GM12878 (cell line): ENCODE data around the gene CASS4. TPM values are rescaled to one million over a fixed set of nuclear protein-coding genes. Genes with fewer than 3 reads are reported as not detected.

Experiments
- ATAC-seq: fragments of 200-7000 bp; cut with Tn5 transposase; 3 replicates; pipeline ENCODE4 v1.9.1; 2020; ENCODE audit warnings: mild to moderate bottlenecking, moderate library complexity
- BruUV-seq: library from RNA; stranded (reverse); fragments of 400-500 nt; replicated peaks from 2 replicates; lab custom pipeline; 2021; lab: Mats Ljungman, UMichigan
- CTCF ChIA-PET: fragments of 300-600 bp; sonication (Branson Sonifier 250); formaldehyde crosslinking; extraction: SDS; loops from one replicate; lab custom pipeline; 2021; ENCODE audit warnings: inconsistent platforms; lab: Yijun Ruan, JAX
- POLR2A ChIA-PET: fragments of 350-600 bp; formaldehyde crosslinking; extraction: SDS; loops from one replicate; lab custom pipeline; 2021; ENCODE audit warnings: inconsistent platforms; lab: Charles Lee
- RAD21 ChIA-PET: fragments of 300-600 bp; sonication (Branson Sonifier 250); formaldehyde crosslinking; loops from one replicate; lab custom pipeline; 2023; ENCODE audit warnings: antibody characterized with exemption; ENCODE audit not compliant: unreplicated experiment; lab: Charles Lee
- SMC1A ChIA-PET: fragments of 300-600 bp; sonication (Branson Sonifier 250); formaldehyde crosslinking; loops from one replicate; lab custom pipeline; 2023; ENCODE audit not compliant: unreplicated experiment, uncharacterized antibody; lab: Charles Lee
- DNase-seq: peaks from one replicate; pipeline ENCODE4 v3.0.0-alpha.2; 2011; ENCODE audit warnings: low read depth, low spot score
- FAIRE-seq: peaks from 3 replicates; lab custom pipeline; 2011; peaks lifted over from hg19 to GRCh38; lab: Jason Lieb, UNC
- H2AFZ ChIP-seq: 2 replicates; pipeline ENCODE4 v1.6.0; 2011; ENCODE audit warnings: low read depth, low read length, control low read depth; ENCODE audit not compliant: control insufficient read depth
- H3K27ac ChIP-seq: 2 replicates; pipeline ENCODE4 v1.5.1; 2011; ENCODE audit warnings: control low read depth; ENCODE audit not compliant: control insufficient read depth, insufficient read depth
- H3K27me3 ChIP-seq, 2 experiments: replicated peaks in 1 of 2; 2 replicates each; pipeline versions ENCODE4 v1.6.0 to v1.6.1; 2011; ENCODE audit warnings: low read length in 1 of 2; ENCODE audit not compliant: control insufficient read depth in 2 of 2, insufficient read depth in 2 of 2
- H3K36me3 ChIP-seq, 2 experiments: 2 replicates each; pipeline ENCODE4 v1.5.1; 2011; ENCODE audit warnings: low read length in 1 of 2; ENCODE audit not compliant: control insufficient read depth in 2 of 2, insufficient read depth in 2 of 2
- H3K4me1 ChIP-seq: 2 replicates; pipeline ENCODE4 v1.6.1; 2011; ENCODE audit warnings: mild to moderate bottlenecking, low read length, moderate library complexity, mixed read lengths; ENCODE audit not compliant: control insufficient read depth, insufficient read depth
- H3K4me2 ChIP-seq: 2 replicates; pipeline ENCODE4 v1.6.0; 2011; ENCODE audit warnings: control low read depth; ENCODE audit not compliant: control insufficient read depth, insufficient read depth
- H3K4me3 ChIP-seq: fragments of 200-600 bp; sonication (generic); 2 replicates; pipeline ENCODE4 v1.5.1; 2016
- H3K79me2 ChIP-seq: 2 replicates; pipeline ENCODE4 v1.6.0; 2011; ENCODE audit warnings: low read length; ENCODE audit not compliant: control insufficient read depth, insufficient read depth
- H3K9ac ChIP-seq: 2 replicates; pipeline ENCODE4 v1.8.0; 2011; ENCODE audit warnings: low read length, control low read depth, mixed read lengths; ENCODE audit not compliant: control insufficient read depth, insufficient read depth
- H3K9me3 ChIP-seq: replicated peaks from 3 replicates; pipeline ENCODE4 v1.5.1; 2011; ENCODE audit warnings: mild to moderate bottlenecking, low read length; ENCODE audit not compliant: control insufficient read depth, insufficient read depth
- H4K20me1 ChIP-seq: 2 replicates; pipeline ENCODE4 v1.6.0; 2011; ENCODE audit not compliant: control insufficient read depth, insufficient read depth
- ATF7 ChIP-seq: fragments of 450-650 bp; IDR thresholded peaks from 2 replicates; pipeline ENCODE4 v1.6.1; 2016; ENCODE audit warnings: low read depth, mild to moderate bottlenecking
- BHLHE40 ChIP-seq, 2 experiments: fragments of 450-650 bp in 1 of 2; IDR thresholded peaks; 2 replicates each; pipeline ENCODE4 v1.6.1; 2011 to 2017; ENCODE audit warnings: low read depth in 2 of 2, borderline replicate concordance in 1 of 2, improper control_type of control experiment in 1 of 2, low read length in 1 of 2, mild to moderate bottlenecking in 1 of 2
- CREB1 ChIP-seq: IDR thresholded peaks from 2 replicates; pipeline ENCODE4 v1.6.1; 2012; ENCODE audit warnings: low read depth, mild to moderate bottlenecking, inconsistent platforms
- KDM1A ChIP-seq: fragments of 200-600 bp; sonication (generic); IDR thresholded peaks from 2 replicates; pipeline ENCODE4 v1.6.1; 2016; ENCODE audit warnings: borderline replicate concordance
- KLF5 ChIP-seq: fragments of 450-650 bp; IDR thresholded peaks from 2 replicates; pipeline ENCODE4 v1.6.1; 2014; ENCODE audit warnings: mild to moderate bottlenecking; ENCODE audit not compliant: partially characterized antibody
- RAD51 ChIP-seq: fragments of 450-650 bp; IDR thresholded peaks from 2 replicates; pipeline ENCODE4 v1.6.1; 2016; ENCODE audit warnings: moderate library complexity, mild to moderate bottlenecking, inconsistent platforms
- TCF12 ChIP-seq: IDR thresholded peaks from 2 replicates; pipeline ENCODE4 v1.6.1; 2011; ENCODE audit warnings: low read depth, mild to moderate bottlenecking, low read length
- YY1 ChIP-seq: IDR thresholded peaks from 2 replicates; pipeline ENCODE4 v1.6.1; 2011; ENCODE audit warnings: low read depth, mild to moderate bottlenecking, low read length
- WGBS: methylation state at CpG from one replicate; pipeline ENCODE4 v1.1.6; 2016; ENCODE audit warnings: low lambda C conversion rate; ENCODE audit not compliant: insufficient replicate concordance, insufficient coverage; ENCODE audit errors: missing lambda C conversion rate; 5-methylcytosine and 5-hydroxymethylcytosine counted together
- in situ Hi-C: fragments of 300-500 bp; cut with MboI; formaldehyde crosslinking; loops from 9 replicates; pipeline ENCODE4 v1.14.3; 2018; ENCODE audit warnings: mixed read lengths
- intact Hi-C: fragments of 100-400 bp; cut with micrococcal nuclease; formaldehyde crosslinking; loops from one replicate; pipeline ENCODE4 v1.14.2; 2022; ENCODE audit not compliant: unreplicated experiment
- polyA plus RNA-seq, 11 experiments: library from polyadenylated mRNA; depleted of rRNA in 4 of 11; unstranded in 6 of 11; stranded (reverse) in 5 of 11; fragments of >200 nt; fragmentation: Nextera tagmentation in 4 of 11; fragmentation: Illumina TruSeq in 1 of 11; extraction: Ambion mirVana in 4 of 11; extraction: Trizol in 1 of 11; gene quantifications; 1 replicate in 1 of 11; 2 replicates in 10 of 11; pipeline versions ENCODE4 v1.2.1 to v1.2.3, GENCODE V29; 2011 to 2016; ENCODE audit warnings: inconsistent platforms in 2 of 11, missing spikeins in 2 of 11, low read depth in 1 of 11
- total RNA-seq, 4 experiments: library from RNA; depleted of rRNA in 3 of 4; stranded (reverse); fragments of >200 nt in 3 of 4; fragmentation: Illumina TruSeq in 1 of 4; extraction: Trizol in 1 of 4; gene quantifications; 2 replicates each; pipeline versions ENCODE4 v1.2.1 to v1.2.3, GENCODE V29; 2013 to 2021
- TF ChIP-seq, protein P1 (sequence below): fragments of 450-650 bp; formaldehyde crosslinking; IDR thresholded peaks from 2 replicates; pipeline ENCODE4 v1.5.0; 2022; ENCODE audit warnings: mild to moderate bottlenecking, missing genetic modification characterization

The CASS4 gene
- total and polyA plus RNA-seq, 10 of the 15 experiments (the other 5 are each of a cell fraction or from before 2014, with no cell fraction given): 0.04 to 0.24 (median 0.11) TPM; not detected in 1

DNA sequence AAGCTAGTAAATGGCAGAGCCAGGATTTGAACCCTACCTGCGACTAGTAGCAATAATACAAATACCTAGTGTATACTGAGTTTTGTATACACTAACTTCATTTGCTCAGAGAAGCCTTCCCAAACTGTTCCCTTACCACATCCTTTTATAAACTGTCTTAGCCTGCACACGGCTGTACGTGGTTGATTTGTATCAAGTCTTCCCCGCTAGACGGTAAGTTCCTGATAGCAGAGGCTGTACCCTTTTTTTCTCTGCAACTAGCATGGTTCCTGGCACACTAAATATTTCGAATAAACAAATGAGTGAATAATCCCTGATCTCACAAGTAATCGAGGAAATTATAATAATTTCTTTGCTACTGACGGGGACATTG is 57.0 kb downstream of the CASS4 start:
- Histone ChIP-seq H3K27ac (peak overlapping the region; percentile 85), H3K36me3 (peaks cover 0 to 7% of the 10 kb centered on the region in 2 experiments; a peak in 3 of 4 replicates), H3K4me2 (peak overlapping the region; percentile 93), H2AFZ (no peak overlapping the region; the same call in 1 of the 2 replicates), H3K9me3 (no peaks in the 10 kb centered on the region)
- FAIRE-seq (no peak), DNase-seq (no peak)
- ChIA-PET POLR2A (interaction anchor here (1.3 kb wide), 1 partner anchor 16 kb away, joined by 3 read pairs; no protein-coding TSS in a partner anchor), CTCF (interaction anchor here (1.4 to 2.0 kb wide), 2 partner anchors 72 to 77 kb away, joined by 4 to 13 read pairs; partner anchors contain the start of gene AURKA), SMC1A (interaction anchor here (0.6 to 2.8 kb wide), 7 partner anchors 10 to 863 kb away, joined by 3 to 14 read pairs (median 3); partner anchors contain the start of genes AURKA and CSTF1), RAD21 (interaction anchor here (1.1 to 1.8 kb wide), 2 partner anchors 15 to 77 kb away, joined by 3 to 9 read pairs; partner anchors contain the start of genes AURKA and CSTF1)
- 9% methylated on average over 8 of the region's 8 CpGs for WGBS
- intact Hi-C loops: loop anchor here (2.0 kb wide), 1 partner anchor 76 kb away; the partner anchor contains the start of genes AURKA and CSTF1
- in situ Hi-C loops: no loop called here
- TF ChIP-seq BHLHE40 (IDR thresholded peaks at IDR 0.05; ENCODE audit: borderline replicate concordance in 1 of 2, low read depth in 2 of 2, low read length in 1 of 2): no peak
- TF ChIP-seq, all 136 proteins: peak for 0
- ATAC-seq: no peak
- Histone ChIP-seq H3K79me2 (peaks cover 23% of the 10 kb centered on the region), H3K4me3 (peak overlapping the region; percentile 90), H3K27me3 (no peaks in the 10 kb centered on the region), H4K20me1 (no peaks in the 10 kb centered on the region), H3K4me1 (peaks cover 12% of the 10 kb centered on the region), H3K9ac (peak overlapping the region; percentile 90)
- BruUV-seq: TSS peak; percentile 80

DNA sequence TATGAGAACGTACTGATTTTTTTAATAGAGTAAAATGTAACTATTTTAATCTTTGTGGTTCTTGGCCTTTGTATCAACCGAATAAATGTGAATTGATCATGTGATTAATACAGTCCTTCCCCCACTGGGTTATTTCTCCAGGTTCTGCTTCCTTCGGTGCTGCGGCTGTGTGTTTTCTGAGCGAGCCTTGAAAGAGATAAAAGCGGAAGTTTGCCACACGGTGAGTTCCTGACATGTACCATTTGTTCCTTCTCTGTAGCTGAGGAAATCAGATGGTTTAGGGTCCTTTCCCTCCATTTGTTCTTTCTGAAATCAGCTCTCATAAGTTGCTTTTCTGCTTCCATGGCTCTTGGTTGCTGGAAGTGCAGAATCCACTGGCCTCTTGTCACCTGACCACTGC is 71.9 kb downstream of the CASS4 start:
- CTCF ChIA-PET: no interaction called here
- in situ Hi-C loops: no loop called here
- DNase-seq (no peak), ATAC-seq (peak; percentile 38; the same call in 2 of the 3 replicates), FAIRE-seq (no peak)
- H3K4me3 ChIP-seq: no peak overlapping the region
- RAD21 ChIA-PET: interaction anchor here (0.7 kb wide), 1 partner anchor 15 kb away, joined by 3 read pairs; the partner anchor contains the start of gene RTF2
- no peaks in the 10 kb centered on the region for H3K4me1 ChIP-seq
- no peaks in the 10 kb centered on the region for H3K79me2 ChIP-seq
- no peak overlapping the region for H2AFZ ChIP-seq
- BruUV-seq: no TSS peak
- H3K27me3 ChIP-seq: no peaks in the 10 kb centered on the region
- intact Hi-C loops: no loop called here
- 72% methylated on average over 7 of the region's 7 CpGs for WGBS
- H3K36me3 ChIP-seq: peaks cover 16 to 34% of the 10 kb centered on the region in 2 experiments
- no peak overlapping the region; the same call in 1 of the 2 replicates for H3K27ac ChIP-seq
- H3K9me3 ChIP-seq: no peaks in the 10 kb centered on the region
- no peak overlapping the region for H3K4me2 ChIP-seq
- TF ChIP-seq RAD51 (peak; percentile 49; the same call in 1 of the 2 replicates), ATF7 (no peak), YY1 (no peak), TCF12 (no peak), KLF5 (no peak), CREB1 (no peak), KDM1A (no peak)
- TF ChIP-seq, protein P1, sequence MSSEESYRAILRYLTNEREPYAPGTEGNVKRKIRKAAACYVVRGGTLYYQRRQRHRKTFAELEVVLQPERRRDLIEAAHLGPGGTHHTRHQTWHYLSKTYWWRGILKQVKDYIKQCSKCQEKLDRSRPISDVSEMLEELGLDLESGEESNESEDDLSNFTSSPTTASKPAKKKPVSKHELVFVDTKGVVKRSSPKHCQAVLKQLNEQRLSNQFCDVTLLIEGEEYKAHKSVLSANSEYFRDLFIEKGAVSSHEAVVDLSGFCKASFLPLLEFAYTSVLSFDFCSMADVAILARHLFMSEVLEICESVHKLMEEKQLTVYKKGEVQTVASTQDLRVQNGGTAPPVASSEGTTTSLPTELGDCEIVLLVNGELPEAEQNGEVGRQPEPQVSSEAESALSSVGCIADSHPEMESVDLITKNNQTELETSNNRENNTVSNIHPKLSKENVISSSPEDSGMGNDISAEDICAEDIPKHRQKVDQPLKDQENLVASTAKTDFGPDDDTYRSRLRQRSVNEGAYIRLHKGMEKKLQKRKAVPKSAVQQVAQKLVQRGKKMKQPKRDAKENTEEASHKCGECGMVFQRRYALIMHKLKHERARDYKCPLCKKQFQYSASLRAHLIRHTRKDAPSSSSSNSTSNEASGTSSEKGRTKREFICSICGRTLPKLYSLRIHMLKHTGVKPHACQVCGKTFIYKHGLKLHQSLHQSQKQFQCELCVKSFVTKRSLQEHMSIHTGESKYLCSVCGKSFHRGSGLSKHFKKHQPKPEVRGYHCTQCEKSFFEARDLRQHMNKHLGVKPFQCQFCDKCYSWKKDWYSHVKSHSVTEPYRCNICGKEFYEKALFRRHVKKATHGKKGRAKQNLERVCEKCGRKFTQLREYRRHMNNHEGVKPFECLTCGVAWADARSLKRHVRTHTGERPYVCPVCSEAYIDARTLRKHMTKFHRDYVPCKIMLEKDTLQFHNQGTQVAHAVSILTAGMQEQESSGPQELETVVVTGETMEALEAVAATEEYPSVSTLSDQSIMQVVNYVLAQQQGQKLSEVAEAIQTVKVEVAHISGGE: no peak
- SMC1A ChIA-PET: interaction anchor here (0.6 kb wide), 1 partner anchor 83 kb away, joined by 3 read pairs; no protein-coding TSS in a partner anchor
- no peak overlapping the region for H3K9ac ChIP-seq
- no peaks in the 10 kb centered on the region for H4K20me1 ChIP-seq
- POLR2A ChIA-PET: no interaction called here
